Karpas-422 (cell line): ENCODE results near the gene FAM184A. TPM values are rescaled to one million over a fixed set of nuclear protein-coding genes. Genes with fewer than 3 reads are reported as not detected.

Experiments
- DNase-seq: peaks from one replicate; pipeline ENCODE4 v3.0.0-alpha.2; 2015
- H2AFZ ChIP-seq: fragments of 200-600 bp; sonication (generic); 2 replicates; pipeline ENCODE4 v1.6.1; 2014; ENCODE audit warnings: antibody characterized with exemption, low read length, mixed read lengths
- H3K27ac ChIP-seq: fragments of 200-600 bp; sonication (generic); 2 replicates; pipeline ENCODE4 v1.5.1; 2014; ENCODE audit warnings: mild to moderate bottlenecking, low read length, moderate library complexity
- H3K27me3 ChIP-seq: fragments of 200-600 bp; sonication (generic); 2 replicates; pipeline ENCODE4 v1.6.1; 2014; ENCODE audit warnings: low read length, mixed read lengths
- H3K36me3 ChIP-seq: fragments of 200-600 bp; sonication (generic); 2 replicates; pipeline ENCODE4 v1.6.1; 2014; ENCODE audit warnings: low read length, mixed read lengths; ENCODE audit not compliant: insufficient read depth
- H3K4me1 ChIP-seq: fragments of 200-600 bp; sonication (generic); 2 replicates; pipeline ENCODE4 v1.6.1; 2014; ENCODE audit warnings: mild to moderate bottlenecking, low read length, mixed read lengths
- H3K4me2 ChIP-seq: fragments of 200-600 bp; sonication (generic); 2 replicates; pipeline ENCODE4 v1.6.1; 2014; ENCODE audit warnings: low read length, low read depth, mild to moderate bottlenecking; ENCODE audit not compliant: poor library complexity, severe bottlenecking
- H3K4me3 ChIP-seq: fragments of 200-600 bp; sonication (generic); 2 replicates; pipeline ENCODE4 v1.5.1; 2014; ENCODE audit warnings: mild to moderate bottlenecking, antibody characterized with exemption, low read length, mixed read lengths
- H3K79me2 ChIP-seq: fragments of 200-600 bp; sonication (generic); 2 replicates; pipeline ENCODE4 v1.6.1; 2014; ENCODE audit warnings: mild to moderate bottlenecking, low read length, mixed read lengths
- H3K9ac ChIP-seq: fragments of 200-600 bp; sonication (generic); 2 replicates; pipeline ENCODE4 v1.6.0; 2014; ENCODE audit warnings: low read length
- H3K9me2 ChIP-seq: fragments of 200-600 bp; sonication (generic), shearing (Covaris generic); replicated peaks from 2 replicates; pipeline ENCODE4 v1.6.0; 2014; ENCODE audit warnings: mild to moderate bottlenecking, low read length, moderate library complexity; ENCODE audit not compliant: insufficient read depth
- H3K9me3 ChIP-seq: fragments of 300-700, 200-600 bp; sonication (generic); 2 replicates; pipeline ENCODE4 v1.6.1; 2014; ENCODE audit warnings: low read length, mixed read lengths
- H4K20me1 ChIP-seq: fragments of 200-600 bp; sonication (generic); 2 replicates; pipeline ENCODE4 v1.6.1; 2014; ENCODE audit warnings: mild to moderate bottlenecking, antibody characterized with exemption, low read length, low read depth; ENCODE audit not compliant: insufficient read depth
- total RNA-seq: library from RNA; depleted of rRNA; stranded (reverse); fragments of >200 nt; shearing (Covaris generic); gene quantifications from 2 replicates; pipeline ENCODE4 v1.2.3, GENCODE V29; 2014; ENCODE audit warnings: low replicate concordance

The FAM184A gene
- total RNA-seq, 1 experiment from 2014 or later: 8.4 TPM

DNA sequence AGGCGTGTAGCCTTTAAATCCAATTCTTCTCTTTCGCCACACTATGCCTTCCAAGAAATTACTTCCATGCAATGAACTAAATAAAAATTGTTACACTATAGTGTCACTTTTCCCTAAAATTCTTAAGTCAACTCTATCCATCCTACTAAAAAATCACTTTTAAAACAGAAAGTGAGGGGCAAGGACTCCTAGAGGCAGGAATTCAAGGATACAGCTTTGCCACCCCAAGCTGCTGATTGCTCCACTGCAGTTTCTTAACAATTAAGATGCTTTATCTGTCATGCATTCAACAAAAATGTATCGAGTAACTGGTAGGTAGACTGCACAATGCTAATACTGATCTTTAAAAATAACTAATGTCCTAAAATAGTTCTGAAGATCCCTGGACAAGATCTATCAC, 147.8 kb downstream of the FAM184A start:
- DNase-seq: no peak
- Histone ChIP-seq H3K27ac (no peak overlapping the region), H3K4me2 (no peak overlapping the region), H3K79me2 (peaks cover 47% of the 10 kb centered on the region), H3K9ac (no peak overlapping the region), H3K9me3 (no peaks in the 10 kb centered on the region), H3K27me3 (no peaks in the 10 kb centered on the region), H3K36me3 (peaks cover 27% of the 10 kb centered on the region), H2AFZ (no peak overlapping the region), H3K9me2 (no peaks in the 10 kb centered on the region), H3K4me1 (peaks cover 15% of the 10 kb centered on the region), H3K4me3 (no peak overlapping the region), H4K20me1 (no peaks in the 10 kb centered on the region)

DNA sequence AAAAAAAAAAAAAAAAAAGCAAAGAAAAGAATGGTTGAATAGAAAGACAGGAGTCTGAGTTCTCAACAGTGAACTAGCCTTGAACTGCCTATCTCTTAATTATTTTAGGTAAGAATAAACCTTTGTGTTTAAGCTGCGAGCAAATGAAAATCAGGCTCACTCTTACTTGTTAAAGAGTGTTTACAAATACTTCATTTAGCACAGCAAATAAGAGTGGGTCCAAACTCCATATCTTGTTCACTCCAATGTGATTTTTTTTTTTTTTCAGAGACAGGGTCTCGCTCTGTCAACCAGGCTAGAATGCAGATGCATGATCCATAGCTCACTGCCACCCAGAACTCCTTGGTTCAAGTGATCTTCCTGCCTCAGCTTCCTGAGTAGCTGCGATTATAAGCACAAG, 155.4 kb downstream of the FAM184A start:
- H3K9me2 ChIP-seq: no peaks in the 10 kb centered on the region
- no peak overlapping the region for H3K4me3 ChIP-seq
- no peaks in the 10 kb centered on the region for H3K9me3 ChIP-seq
- H4K20me1 ChIP-seq: no peaks in the 10 kb centered on the region
- no peaks in the 10 kb centered on the region for H3K27me3 ChIP-seq
- H3K27ac ChIP-seq: no peak overlapping the region
- H3K79me2 ChIP-seq: peaks cover 14% of the 10 kb centered on the region
- DNase-seq: no peak
- no peaks in the 10 kb centered on the region for H3K4me1 ChIP-seq
- H3K4me2 ChIP-seq: no peak overlapping the region
- peaks cover 30% of the 10 kb centered on the region; the same call in 1 of the 2 replicates for H3K36me3 ChIP-seq
- no peak overlapping the region for H3K9ac ChIP-seq
- H2AFZ ChIP-seq: no peak overlapping the region

DNA sequence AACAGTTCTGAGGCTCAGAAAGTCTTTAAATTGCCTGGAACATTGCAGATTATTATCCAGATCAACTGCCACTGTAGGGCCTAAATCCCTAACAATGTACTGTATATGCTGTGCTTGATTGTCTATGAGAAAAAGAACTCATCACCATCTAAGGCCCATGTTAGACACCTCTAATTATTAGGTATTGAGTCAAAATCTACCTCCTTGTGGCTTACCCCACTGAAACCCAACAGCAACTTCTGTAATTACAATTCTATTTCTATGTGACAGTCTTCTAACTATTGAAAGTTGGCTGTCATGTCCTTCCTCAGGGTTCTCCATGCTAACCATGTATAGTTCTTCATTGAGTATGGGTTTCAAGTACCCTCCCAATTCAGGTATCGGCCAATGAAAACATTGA, 157.4 kb downstream of the FAM184A start:
- H3K36me3 ChIP-seq: peaks cover 22% of the 10 kb centered on the region; the same call in 1 of the 2 replicates
- no peak overlapping the region for H3K9ac ChIP-seq
- no peaks in the 10 kb centered on the region for H3K9me2 ChIP-seq
- H2AFZ ChIP-seq: no peak overlapping the region
- no peak overlapping the region for H3K4me3 ChIP-seq
- no peaks in the 10 kb centered on the region for H3K4me1 ChIP-seq
- no peak overlapping the region for H3K27ac ChIP-seq
- H4K20me1 ChIP-seq: no peaks in the 10 kb centered on the region
- no peak for DNase-seq
- H3K79me2 ChIP-seq: peaks cover 4% of the 10 kb centered on the region
- no peaks in the 10 kb centered on the region for H3K27me3 ChIP-seq
- no peak overlapping the region for H3K4me2 ChIP-seq
- no peaks in the 10 kb centered on the region for H3K9me3 ChIP-seq

DNA sequence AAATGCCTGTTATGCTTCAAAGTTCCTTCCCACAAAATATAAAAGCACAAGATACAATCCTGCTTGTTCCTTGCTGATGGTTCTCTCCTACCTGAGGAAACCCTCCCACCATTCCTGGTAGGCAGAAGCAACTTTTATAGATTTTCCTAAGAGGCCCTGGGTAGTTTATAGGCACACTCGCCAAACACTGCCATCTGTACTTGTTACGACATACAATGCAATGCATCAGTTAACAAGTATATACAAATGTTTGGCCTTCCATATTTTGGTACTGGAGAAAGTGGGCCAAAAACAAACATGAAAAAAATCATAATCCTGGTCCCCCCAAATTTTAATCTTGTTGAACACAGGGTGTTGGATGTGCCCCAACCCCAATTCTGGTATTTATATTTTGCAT, 160.1 kb downstream of the FAM184A start:
- Histone ChIP-seq H3K9me3 (no peaks in the 10 kb centered on the region), H2AFZ (no peak overlapping the region), H3K27me3 (no peaks in the 10 kb centered on the region), H3K27ac (no peak overlapping the region), H3K4me2 (no peak overlapping the region), H3K36me3 (peaks cover 22% of the 10 kb centered on the region; the same call in 1 of the 2 replicates), H3K4me1 (no peaks in the 10 kb centered on the region), H3K9me2 (no peaks in the 10 kb centered on the region), H3K79me2 (no peaks in the 10 kb centered on the region), H3K4me3 (no peak overlapping the region), H3K9ac (no peak overlapping the region), H4K20me1 (no peaks in the 10 kb centered on the region)
- DNase-seq: no peak

DNA sequence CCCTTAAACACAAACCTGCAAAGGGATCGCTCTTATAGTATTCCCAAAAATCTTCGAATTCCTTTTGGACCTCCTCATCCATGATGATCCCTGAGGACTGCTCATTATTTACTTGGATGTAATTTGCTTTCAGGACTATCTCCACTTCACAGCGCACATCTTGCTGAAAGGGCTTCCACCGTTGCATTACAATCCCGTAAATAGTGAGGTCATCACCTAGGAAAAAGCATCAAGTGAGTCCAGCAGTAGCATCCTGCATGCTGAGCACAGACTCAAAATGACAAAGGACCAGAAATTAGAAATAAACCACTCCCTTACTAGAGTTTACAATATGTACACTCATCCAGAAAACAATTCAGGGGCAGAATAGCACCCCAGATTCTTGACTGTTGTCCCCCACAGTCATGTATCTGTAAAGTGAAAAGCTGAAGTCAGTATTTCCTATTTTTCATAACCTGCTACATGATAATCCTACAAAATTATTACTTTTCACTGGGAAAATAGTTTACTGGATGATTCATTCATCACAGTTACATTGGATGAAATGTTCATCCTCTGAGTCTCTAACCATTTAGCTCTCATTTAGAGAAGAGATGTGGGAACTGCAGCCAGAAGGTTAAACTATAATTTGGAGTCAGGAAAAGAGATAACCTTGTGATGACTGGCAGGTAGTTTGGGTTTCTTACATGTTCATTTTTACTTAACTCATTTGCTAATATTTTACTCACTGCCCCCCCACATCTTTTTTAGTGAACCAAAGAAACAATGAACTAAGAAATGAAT, 160.7 kb downstream of the FAM184A start:
- Histone ChIP-seq H3K4me1 (no peaks in the 10 kb centered on the region), H2AFZ (no peak overlapping the region), H3K27ac (no peak overlapping the region), H3K79me2 (no peaks in the 10 kb centered on the region), H3K4me2 (no peak overlapping the region), H3K9ac (no peak overlapping the region), H3K27me3 (no peaks in the 10 kb centered on the region), H4K20me1 (no peaks in the 10 kb centered on the region), H3K36me3 (peaks cover 27% of the 10 kb centered on the region; the same call in 1 of the 2 replicates), H3K4me3 (no peak overlapping the region), H3K9me2 (no peaks in the 10 kb centered on the region), H3K9me3 (no peaks in the 10 kb centered on the region)
- DNase-seq: no peak

DNA sequence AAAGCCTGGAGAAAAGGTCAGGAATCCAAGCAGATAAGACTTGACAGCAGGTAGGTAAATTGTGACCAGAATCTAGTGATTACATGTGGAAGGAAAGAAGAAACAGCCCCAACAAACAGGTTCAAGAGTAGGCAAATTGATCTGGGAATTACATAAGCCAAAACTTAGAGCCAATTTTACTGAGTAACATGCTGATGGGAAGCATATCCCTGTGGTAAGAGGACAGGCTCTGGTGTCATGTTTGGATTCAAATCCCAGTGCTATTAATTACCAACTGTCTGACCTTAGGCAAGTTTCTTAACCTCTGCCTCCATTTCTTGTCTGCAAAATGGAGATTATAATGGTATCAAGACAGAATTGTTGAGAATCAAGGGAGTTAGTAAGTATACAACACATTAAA, 163.9 kb downstream of the FAM184A start:
- H3K36me3 ChIP-seq: peaks cover 47% of the 10 kb centered on the region; the same call in 1 of the 2 replicates

DNA sequence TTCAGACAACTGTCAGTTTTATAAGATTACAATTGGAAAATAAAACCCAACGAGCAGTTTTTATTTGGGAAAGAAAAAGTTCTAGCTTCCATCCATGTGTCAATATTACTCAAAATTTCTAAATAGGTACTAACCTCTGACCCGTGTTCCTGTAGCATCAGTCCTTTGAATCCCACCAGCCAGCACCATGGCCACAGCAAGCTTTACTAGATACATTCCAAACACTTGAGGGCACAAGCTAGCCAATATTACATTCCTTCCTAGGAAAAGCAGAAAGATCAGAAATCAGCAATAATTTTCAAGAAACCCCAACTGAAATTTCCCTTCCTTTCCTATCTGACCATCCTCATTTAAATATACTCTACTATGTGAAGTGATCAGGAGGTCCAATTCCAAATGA, 165.3 kb downstream of the FAM184A start:
- Histone ChIP-seq H3K27ac (no peak overlapping the region), H3K79me2 (peaks cover 10% of the 10 kb centered on the region; the same call in 1 of the 2 replicates), H3K4me3 (no peak overlapping the region), H3K4me2 (no peak overlapping the region), H3K36me3 (peaks cover 51% of the 10 kb centered on the region; the same call in 1 of the 2 replicates), H3K9me3 (no peaks in the 10 kb centered on the region), H3K9ac (no peak overlapping the region), H4K20me1 (peaks cover under 1% of the 10 kb centered on the region; the same call in 1 of the 2 replicates), H3K4me1 (peaks cover 20% of the 10 kb centered on the region), H2AFZ (no peak overlapping the region), H3K9me2 (no peaks in the 10 kb centered on the region), H3K27me3 (no peaks in the 10 kb centered on the region)
- DNase-seq: no peak

More for the DNA sequence above, 163.9 kb downstream of the FAM184A start:
- Histone ChIP-seq H3K79me2 (peaks cover under 1% of the 10 kb centered on the region; the same call in 1 of the 2 replicates), H3K9me3 (no peaks in the 10 kb centered on the region), H3K4me2 (no peak overlapping the region), H3K27ac (no peak overlapping the region; the same call in 1 of the 2 replicates), H3K9me2 (no peaks in the 10 kb centered on the region), H3K9ac (no peak overlapping the region), H3K4me3 (no peak overlapping the region), H2AFZ (no peak overlapping the region), H3K4me1 (peaks cover 20% of the 10 kb centered on the region), H4K20me1 (no peaks in the 10 kb centered on the region), H3K27me3 (no peaks in the 10 kb centered on the region)
- DNase-seq: no peak

DNA sequence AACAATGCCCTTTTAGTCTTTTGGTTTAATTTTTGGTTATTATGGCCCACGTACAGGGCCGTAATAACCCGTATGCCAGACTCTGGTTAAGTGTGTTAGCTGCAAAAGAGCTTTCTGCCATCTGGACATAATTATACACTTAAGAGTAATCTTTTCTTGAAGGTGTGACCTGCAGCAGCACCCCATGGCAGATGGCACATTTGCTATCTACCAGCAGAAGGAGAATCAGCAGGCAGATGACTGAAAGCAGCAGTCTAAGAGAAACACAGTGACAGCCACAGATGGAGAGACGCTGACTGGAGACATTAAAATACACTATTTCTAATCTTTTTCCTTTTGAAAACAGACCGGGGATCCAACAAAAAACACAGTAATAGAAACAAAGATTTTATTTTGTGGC, 165.8 kb downstream of the FAM184A start:
- Histone ChIP-seq H3K36me3 (peaks cover 56% of the 10 kb centered on the region), H3K9me3 (no peaks in the 10 kb centered on the region), H3K4me3 (no peak overlapping the region), H3K79me2 (peaks cover 15% of the 10 kb centered on the region; the same call in 1 of the 2 replicates), H3K9me2 (no peaks in the 10 kb centered on the region), H3K27ac (peak overlapping the region; percentile 42; the same call in 1 of the 2 replicates), H3K4me2 (no peak overlapping the region), H4K20me1 (peaks cover 5% of the 10 kb centered on the region; the same call in 1 of the 2 replicates), H3K4me1 (peaks cover 24% of the 10 kb centered on the region), H3K27me3 (no peaks in the 10 kb centered on the region), H2AFZ (no peak overlapping the region), H3K9ac (no peak overlapping the region)
- DNase-seq: no peak
